IPS-18c (cell line): ENCODE data around the gene LRRIQ3.
"Not testable (repeated sequence)": the region's sequence is repeated elsewhere in the genome, so short reads cannot be mapped to it uniquely, and the experiment has no call there.

Experiments used
- H3K4me3 ChIP-seq: 2 replicates; pipeline ENCODE4 v1.7.0; 2013; ENCODE audit warnings: low read depth, mild to moderate bottlenecking, low read length, moderate library complexity; ENCODE audit not compliant: insufficient read depth
- H3K9me3 ChIP-seq: one replicate; pipeline ENCODE4 v1.6.1; 2013; ENCODE audit warnings: mild to moderate bottlenecking, low read length, moderate library complexity; ENCODE audit not compliant: control insufficient read depth, insufficient read depth

Gene LRRIQ3, protein sequence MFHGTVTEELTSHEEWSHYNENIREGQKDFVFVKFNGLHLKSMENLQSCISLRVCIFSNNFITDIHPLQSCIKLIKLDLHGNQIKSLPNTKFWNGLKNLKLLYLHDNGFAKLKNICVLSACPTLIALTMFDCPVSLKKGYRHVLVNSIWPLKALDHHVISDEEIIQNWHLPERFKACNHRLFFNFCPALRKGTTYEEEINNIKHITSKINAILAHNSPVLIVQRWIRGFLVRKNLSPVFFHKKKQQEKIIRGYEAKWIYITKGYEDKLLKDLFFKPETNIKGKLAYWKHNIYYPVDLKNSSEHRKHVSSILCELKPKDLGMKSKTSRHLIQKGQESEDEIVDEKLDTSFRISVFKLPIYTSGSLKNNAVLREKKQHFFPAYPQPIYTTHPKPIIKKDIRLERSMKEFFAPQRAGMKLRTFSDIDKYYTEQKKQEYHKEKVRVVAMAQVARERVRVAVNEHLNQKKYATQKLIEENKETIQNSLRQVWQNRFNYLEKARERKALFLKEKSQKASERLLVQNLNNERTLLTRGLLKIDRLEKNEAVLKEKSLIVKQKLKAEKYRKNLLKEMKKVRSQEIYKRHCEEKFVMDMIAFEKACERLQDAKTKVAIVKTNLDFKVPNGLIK

DNA sequence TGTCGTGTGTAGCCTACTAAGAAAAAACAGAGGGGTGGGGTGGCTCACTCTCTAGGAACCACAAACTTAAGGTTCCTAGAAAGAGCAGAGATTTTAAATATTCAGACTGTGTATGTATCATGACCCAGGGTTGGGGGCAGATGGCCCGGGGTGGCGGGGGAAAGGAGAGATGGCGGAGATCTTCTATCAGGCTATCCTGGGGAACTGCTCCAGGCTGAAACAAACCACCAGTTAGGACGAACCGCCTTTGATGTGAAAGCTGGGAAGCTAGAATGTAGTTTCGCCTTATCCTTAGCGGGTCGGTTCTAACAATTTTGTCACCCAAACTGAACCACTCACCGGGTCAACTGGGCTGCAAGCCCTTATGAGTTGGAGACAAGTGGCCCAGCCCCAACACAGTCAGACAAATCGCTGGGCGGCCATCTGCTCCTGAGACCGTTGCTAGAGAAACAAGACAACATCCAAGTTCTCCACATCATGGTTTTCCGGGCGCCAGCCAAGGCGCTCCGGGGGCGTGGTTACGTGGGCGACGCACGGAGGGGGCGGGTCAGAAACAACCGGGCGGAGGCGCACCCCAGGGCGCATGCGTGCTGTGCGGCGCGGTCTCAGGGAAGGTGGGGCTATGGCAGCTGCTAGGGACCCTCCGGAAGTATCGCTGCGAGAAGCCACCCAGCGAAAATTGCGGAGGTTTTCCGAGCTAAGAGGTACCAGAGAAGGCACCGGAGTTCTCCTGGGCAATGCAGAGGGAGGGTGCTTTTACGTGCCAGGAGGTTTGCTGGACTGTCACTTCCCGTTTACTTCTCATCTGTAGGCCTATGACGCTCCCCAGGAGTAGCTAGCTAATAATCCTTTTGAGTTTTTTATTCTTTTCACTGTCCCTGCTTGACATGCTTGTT, at the start of gene LRRIQ3, which contains the start of gene FPGT:
TSS of gene LRRIQ3 (minus strand) at position 520 of the 896 bp plus-strand sequence. CDS start 14,492 bp downstream, outside the sequence.
TSS of gene FPGT (plus strand) at position 586 of the 896 bp plus-strand sequence. CDS start at position 623, 37 bp downstream.
- no peaks in the 10 kb centered on the region for H3K9me3 ChIP-seq
- peak within 1 kb of the TSS; percentile 50 for H3K4me3 ChIP-seq

DNA sequence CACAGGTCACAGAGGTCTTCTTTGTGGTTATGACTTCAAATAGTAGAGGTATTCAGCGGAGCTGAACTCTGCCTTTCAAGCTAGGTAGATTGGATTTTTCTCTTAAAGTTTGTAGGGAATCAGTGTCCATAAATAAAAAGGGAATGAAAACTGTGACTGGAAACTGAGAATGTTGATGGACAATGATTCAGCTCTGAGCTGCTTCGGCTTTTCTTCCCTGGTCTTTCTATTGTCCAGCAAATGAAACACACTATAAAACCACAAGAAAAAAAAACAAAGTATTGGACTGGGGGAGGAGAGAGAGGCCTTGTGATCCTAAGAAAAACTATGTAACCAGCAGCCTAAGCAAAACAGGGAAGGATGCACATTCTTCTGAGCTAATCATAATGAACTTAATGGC, 48.3 kb upstream of the LRRIQ3 start:
- Histone ChIP-seq H3K4me3 (no peak overlapping the region), H3K9me3 (no peaks in the 10 kb centered on the region)

DNA sequence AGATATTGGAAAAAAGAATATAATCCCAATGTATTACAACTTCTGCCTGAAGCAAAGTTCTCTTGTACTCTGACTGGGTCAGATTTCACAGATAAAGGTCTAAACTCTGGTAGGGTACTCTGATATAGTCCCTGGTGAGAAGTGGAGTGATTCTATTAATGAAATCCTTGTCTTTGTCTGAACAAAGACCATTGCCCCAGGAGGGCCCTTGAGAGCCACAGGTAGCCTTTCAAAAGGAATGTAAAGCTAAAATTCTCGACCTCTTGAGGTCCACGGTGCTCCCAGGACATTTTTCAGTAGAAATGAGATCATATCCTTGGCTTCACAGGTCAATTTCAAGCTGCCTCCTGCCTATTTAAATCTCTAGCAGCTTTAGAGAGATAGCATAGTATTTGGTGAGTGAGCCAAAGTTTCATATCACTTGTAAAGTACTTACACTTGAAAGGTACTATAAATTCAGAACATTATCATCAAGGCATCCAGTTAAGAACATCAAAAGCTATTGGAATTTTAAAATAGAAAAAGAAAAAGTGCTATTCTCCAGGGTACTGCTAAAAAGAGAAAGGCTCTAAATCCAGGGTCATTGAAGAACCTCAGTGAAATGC, 47.3 kb upstream of the LRRIQ3 start:
- H3K4me3 ChIP-seq: no peak overlapping the region
- no peaks in the 10 kb centered on the region for H3K9me3 ChIP-seq

DNA sequence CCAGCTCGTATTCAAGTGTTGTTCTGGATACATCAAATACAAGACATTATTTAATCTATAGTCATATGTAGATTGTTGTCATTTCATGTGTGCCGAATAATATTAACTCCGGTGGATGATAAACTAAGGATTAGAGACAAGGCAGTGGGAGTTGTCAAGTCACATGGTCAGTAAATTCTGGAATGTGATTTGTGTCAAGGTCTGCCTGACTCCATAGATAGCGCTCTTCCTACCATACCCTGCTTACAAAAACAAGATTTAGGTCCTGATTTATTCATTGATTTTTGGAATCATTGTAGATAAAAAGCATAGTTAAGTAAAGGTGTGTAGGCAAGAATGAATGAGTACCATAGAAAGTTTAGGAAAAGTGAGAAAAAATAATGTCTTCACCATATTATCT, 39.8 kb upstream of the LRRIQ3 start:
- H3K9me3 ChIP-seq: no peaks in the 10 kb centered on the region
- H3K4me3 ChIP-seq: no peak overlapping the region

DNA sequence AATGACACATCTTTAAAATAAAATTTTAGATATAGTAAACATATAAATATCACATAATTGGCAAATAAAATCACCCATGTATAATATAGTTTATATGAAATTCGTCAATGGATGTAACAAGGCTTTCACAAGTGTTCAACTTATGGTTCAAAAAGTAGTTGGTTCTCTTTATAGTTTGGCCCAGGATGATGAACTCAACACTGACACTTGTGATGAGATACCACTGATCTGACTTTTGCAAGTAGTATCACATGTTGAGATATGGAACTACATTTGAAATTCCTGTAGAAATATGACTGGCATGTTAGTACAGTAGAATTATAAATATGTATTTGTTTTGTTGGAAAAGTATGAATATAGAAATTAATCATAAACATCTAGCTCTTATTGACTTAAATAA, 39.1 kb upstream of the LRRIQ3 start:
- Histone ChIP-seq H3K4me3 (no peak overlapping the region), H3K9me3 (no peaks in the 10 kb centered on the region)

DNA sequence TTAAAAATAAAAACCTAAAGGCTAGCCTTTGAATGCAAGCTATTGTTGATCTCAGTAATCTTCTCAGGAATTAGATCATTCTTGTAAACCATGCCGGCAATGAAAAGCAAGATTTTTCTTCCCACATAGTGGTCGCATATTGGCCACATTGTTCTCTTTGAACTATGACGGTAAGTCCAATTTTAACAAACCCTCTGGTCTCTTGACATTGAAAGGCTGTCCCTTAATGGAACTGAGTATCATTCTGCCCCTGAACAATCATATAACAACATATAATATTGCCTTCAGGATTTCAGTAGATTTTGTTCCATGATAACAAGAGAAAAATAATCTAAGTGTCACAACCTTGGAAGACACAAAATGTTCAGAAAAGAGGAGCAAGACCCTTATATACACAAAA, 38.5 kb upstream of the LRRIQ3 start:
- no peaks in the 10 kb centered on the region for H3K9me3 ChIP-seq
- H3K4me3 ChIP-seq: no peak overlapping the region

DNA sequence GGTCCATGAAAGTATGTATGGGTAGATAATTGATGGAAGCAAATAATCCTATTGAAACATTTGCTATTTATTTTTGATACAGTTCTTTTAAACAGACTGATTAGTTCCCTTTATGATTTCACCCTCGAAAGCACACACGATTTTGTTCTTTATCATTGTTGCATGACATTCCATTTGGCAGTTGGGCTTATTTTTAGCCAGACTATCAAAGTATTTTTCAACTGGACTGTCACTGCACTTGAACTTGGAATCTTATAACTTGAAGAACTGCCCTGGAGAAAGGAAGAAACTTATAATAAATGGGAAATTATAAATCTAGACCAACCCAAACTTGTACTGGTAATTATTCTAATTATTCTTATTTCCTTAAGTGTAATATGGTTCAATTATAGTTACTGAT, 37.2 kb upstream of the LRRIQ3 start, which contains the start of gene TNNI3K:
TSS of gene TNNI3K (plus strand) at position 235 of the 400 bp plus-strand sequence. CDS start at position 300, 65 bp downstream.
- no peaks in the 10 kb centered on the region for H3K9me3 ChIP-seq

DNA sequence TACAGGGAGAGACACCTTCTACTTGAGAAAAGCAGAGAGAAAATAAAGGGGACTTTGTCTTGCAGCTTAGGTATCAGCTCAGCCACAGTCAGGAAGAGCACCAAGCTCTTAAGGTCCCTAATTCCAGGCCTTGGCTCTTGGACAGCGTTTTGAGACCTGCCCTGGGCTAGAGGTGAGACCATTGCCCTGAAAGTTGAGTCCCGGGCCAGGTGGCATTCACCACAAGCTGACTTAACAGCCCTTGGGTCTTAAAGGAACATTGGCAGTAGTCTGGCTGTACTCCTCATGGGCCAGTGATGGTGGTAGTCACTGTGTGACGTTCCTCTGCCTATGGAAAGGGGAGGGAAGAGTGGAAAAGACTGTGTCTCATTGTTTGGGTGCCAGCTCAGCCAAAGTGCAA, 25.5 kb upstream of the LRRIQ3 start:
- Histone ChIP-seq H3K9me3 (no peaks in the 10 kb centered on the region), H3K4me3 (no peak overlapping the region)

More for the DNA sequence above, 37.2 kb upstream of the LRRIQ3 start, which contains the start of gene TNNI3K:
- H3K4me3 ChIP-seq: no peak within 1 kb of the TSS

DNA sequence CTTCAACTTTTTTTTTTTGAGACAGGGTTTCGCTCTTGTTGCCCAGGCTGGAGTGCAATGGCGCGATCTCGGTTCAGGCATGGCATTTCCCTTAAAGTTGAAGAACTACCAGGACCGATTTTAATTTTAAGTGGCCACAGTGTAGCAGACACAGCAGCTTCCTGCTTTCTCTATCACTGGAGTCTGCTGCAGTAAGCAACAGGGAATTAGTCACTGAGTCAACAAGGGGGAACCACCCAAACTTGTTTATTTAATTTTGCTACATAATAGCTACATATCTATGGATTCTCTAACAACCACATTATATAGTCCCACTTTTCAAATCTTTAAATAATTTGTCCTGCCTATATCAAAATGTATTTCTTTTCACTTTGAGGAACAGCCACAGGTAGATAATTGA, 24.7 kb upstream of the LRRIQ3 start:
- H3K4me3 ChIP-seq: no peak overlapping the region
- no peaks in the 10 kb centered on the region for H3K9me3 ChIP-seq

DNA sequence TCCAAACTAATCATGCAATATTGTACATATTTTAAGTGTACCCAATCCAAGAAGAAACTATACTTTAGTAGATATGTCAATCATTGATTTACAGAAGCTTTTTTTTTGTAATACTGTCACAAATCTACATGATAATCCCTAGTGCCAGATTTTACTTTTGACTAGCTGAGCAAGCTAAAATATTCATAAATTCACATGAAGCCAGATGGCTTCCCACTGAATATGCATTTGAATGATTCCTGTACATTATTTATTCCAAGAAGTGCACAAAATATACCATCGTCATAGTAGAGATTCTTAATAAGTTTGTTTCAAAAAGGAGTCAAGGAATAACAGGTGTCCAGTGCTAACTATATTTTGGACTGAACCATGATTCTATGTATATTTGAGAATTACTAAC, 17.3 kb upstream of the LRRIQ3 start:
- H3K4me3 ChIP-seq: no peak overlapping the region
- H3K9me3 ChIP-seq: no peaks in the 10 kb centered on the region

DNA sequence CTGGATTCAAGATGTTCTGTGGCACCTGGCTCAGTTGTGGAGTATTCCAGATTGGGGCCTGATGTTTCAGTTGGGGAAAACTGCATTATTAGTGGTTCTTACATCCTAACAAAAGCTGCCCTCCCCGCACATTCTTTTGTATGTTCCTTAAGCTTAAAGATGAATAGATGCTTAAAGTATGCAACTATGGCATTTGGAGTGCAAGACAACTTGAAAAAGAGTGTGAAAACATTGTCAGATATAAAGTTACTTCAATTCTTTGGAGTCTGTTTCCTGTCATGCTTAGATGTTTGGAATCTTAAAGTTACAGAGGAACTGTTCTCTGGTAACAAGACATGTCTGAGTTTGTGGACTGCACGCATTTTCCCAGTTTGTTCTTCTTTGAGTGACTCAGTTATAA, 7.3 kb upstream of the LRRIQ3 start:
- Histone ChIP-seq H3K4me3 (no peak overlapping the region), H3K9me3 (no peaks in the 10 kb centered on the region)

DNA sequence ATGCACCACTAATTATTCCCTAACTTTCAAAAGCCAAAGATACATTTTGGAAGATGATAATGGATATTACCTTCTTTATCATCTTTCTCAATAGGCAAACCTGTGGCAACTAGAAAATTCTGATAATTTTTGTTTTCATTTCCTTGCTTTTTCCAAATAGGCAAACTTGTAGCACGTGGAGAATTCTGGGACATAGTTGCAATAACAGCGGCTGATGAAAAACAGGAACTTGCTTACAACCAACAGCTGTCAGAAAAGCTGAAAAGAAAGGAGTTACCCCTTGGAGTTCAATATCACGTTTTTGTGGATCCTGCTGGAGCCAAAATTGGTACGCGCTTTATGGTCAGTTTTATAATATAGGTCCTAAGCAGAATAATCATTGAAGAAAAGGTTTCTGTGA, 1.5 kb upstream of the LRRIQ3 start:
- no peaks in the 10 kb centered on the region for H3K9me3 ChIP-seq
- H3K4me3 ChIP-seq: no peak overlapping the region

DNA sequence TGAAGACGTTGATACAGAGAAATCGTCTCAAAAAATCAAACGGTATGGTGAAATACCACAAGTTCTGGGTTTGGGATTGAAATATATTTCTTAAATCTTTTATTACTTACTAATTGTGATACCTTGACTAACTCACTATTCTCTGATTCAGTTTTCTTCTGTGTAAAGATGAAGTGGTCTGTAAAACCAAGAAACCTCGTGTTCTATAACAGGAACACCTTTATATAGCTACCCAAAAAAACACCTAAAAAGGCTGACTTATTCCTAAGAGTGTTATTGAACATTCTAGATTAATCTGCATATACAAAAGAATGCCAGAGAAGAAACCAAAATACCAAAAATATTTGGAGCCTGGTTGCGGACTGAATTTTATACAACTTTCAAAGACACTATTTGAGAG, 721 bp downstream of the LRRIQ3 start:
- no peak overlapping the region; the same call in 1 of the 2 replicates for H3K4me3 ChIP-seq
- H3K9me3 ChIP-seq: no peaks in the 10 kb centered on the region

DNA sequence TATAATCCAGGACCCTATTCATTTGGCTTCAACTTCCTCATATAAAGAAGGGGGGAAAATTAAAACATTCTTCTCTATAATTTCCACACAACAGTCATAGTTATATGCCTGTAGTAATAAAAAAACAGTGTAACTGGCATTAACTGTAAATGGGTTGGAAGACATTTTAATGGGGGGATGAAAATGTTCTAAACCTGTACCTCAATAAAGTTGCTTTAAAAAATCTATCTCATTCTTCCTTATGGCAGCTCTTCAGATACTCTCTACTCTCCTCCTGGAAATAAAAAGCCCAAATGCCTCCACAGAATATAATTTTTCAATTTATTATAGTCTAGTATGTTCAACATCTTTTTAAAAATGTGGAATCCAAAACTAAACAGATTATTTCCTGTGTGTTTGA, 2.6 kb downstream of the LRRIQ3 start:
- no peak overlapping the region for H3K4me3 ChIP-seq
- no peaks in the 10 kb centered on the region for H3K9me3 ChIP-seq

DNA sequence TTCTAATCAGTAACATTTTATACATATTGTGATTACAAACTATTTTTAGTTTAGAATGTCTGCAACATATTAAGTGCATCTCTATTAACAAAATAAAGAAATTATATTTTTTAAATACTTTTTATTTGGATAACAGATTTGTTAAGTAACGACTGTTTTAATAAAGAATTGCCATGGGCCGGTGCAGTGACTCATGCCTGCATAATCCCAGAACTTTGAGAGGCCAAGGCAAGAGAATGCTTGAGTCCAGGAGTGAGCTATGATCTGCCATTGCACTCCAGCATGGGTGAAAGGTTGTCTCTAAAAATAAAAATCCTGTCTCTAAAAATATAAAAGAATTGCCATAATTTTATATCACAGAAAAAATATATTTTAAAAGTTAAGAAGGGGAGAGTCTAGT, 4.1 kb downstream of the LRRIQ3 start:
- Histone ChIP-seq H3K4me3 (no peak overlapping the region), H3K9me3 (no peaks in the 10 kb centered on the region)

DNA sequence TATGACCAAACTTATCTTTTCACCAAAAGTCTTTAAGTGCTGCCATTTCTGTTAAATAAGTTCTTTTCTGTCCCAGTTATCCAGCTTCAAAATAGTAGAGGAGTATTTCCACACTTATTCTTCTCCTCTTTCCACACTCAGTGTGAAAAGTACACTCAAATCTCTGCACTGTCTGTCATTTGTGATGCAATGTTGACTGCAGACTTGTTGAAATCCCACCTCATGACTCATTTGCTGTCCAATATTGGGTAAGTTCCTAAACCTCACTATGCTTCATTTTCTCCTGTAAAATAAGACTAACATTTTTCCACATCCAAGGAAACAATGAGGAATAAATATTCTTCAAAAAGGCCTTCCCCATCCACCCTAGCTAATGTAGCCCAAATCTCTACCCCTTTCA, 17.5 kb downstream of the LRRIQ3 start:
- Histone ChIP-seq H3K9me3 (no peaks in the 10 kb centered on the region), H3K4me3 (no peak overlapping the region)

DNA sequence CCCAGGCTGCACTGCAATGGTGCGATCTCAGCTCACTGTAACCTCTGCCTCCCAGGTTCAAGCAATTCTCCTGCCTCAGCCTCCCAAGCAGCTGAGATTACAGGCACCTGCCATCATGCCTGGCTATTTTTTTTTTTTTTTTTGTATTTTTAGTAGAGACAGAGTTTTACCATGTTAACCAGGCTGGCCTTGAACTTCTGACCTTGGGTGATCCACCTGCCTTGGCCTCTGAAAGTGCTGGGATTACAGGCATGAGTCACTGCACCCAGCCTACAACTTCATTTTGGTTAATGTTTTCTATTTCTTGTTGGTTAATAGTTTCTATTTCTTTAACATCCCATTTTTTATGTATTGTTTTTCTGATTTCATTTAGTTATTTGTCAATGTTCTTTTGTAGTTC, 23.6 kb downstream of the LRRIQ3 start:
- not testable (repeated sequence) for H3K9me3 ChIP-seq, H3K4me3 ChIP-seq
